AG09309 (cell line): ENCODE data around the gene FOXL1.

Experiments
- DNase-seq: peaks from one replicate; pipeline ENCODE4 v3.0.0-alpha.2; 2010; ENCODE audit warnings: low read depth
- H3K4me3 ChIP-seq: 2 replicates; pipeline ENCODE4 v1.5.1; 2011; ENCODE audit warnings: mild to moderate bottlenecking, low read depth, low read length, moderate library complexity; ENCODE audit not compliant: control insufficient read depth
- TF ChIP-seq, protein P1 (sequence below): IDR thresholded peaks from 2 replicates; pipeline ENCODE4 v1.5.1; 2011; ENCODE audit warnings: mild to moderate bottlenecking, low read depth, low read length, inconsistent platforms; ENCODE audit not compliant: insufficient read depth, control insufficient read depth; ENCODE audit errors: missing control alignments

Gene FOXL1

GRCh38 chr16:86628614-86629013, 50.3 kb downstream of the FOXL1 start:
- H3K4me3 ChIP-seq = no peak overlapping the region
- DNase-seq = no peak
- TF ChIP-seq, protein P1, sequence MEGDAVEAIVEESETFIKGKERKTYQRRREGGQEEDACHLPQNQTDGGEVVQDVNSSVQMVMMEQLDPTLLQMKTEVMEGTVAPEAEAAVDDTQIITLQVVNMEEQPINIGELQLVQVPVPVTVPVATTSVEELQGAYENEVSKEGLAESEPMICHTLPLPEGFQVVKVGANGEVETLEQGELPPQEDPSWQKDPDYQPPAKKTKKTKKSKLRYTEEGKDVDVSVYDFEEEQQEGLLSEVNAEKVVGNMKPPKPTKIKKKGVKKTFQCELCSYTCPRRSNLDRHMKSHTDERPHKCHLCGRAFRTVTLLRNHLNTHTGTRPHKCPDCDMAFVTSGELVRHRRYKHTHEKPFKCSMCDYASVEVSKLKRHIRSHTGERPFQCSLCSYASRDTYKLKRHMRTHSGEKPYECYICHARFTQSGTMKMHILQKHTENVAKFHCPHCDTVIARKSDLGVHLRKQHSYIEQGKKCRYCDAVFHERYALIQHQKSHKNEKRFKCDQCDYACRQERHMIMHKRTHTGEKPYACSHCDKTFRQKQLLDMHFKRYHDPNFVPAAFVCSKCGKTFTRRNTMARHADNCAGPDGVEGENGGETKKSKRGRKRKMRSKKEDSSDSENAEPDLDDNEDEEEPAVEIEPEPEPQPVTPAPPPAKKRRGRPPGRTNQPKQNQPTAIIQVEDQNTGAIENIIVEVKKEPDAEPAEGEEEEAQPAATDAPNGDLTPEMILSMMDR = no peak

GRCh38 chr16:86630471-86630870, 52.1 kb downstream of the FOXL1 start:
- H3K4me3 ChIP-seq = no peak overlapping the region
- DNase-seq = no peak
- TF ChIP-seq, protein P1 = no peak

DNA sequence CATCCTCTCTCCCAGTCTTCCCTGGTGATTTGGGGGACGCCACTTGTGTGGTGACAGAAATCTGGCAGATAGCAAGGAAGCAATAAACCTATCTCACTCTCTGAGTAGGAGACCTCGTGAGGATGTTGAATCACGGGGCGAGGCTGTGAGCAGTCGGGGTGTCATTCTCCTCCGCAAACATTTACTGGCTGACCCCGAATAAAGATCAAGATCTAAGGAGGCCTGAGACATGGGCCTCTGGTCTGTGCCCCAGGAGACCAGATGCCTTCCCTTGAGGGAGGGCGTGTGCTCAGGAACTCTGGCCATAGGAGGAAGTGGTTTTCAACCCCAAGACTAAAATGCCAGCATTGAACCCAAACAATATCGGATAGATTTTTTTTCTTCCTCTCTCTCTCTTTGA, 53.1 kb downstream of the FOXL1 start:
- no peak for DNase-seq
- H3K4me3 ChIP-seq = no peak overlapping the region
- TF ChIP-seq, protein P1 = no peak
